HepG2 (cell line): ENCODE results near the gene LMX1B.

ENCODE experiments used
- ASH2L ChIP-seq: fragments of 300-600, 200-600 bp; sonication (generic); IDR thresholded peaks from 2 replicates; pipeline ENCODE4 v1.7.0; 2017; ENCODE audit warnings: low read depth, mild to moderate bottlenecking, moderate library complexity, mixed read lengths, low read length; ENCODE audit not compliant: insufficient read length
- CHCHD3 ChIP-seq: sonication (generic); formaldehyde crosslinking; IDR thresholded peaks from 2 replicates; pipeline ENCODE4 v1.8.0; 2022; ENCODE audit warnings: mild to moderate bottlenecking, missing genetic modification reagents, moderate library complexity
- CTCF ChIP-seq: sonication (generic); formaldehyde crosslinking; IDR thresholded peaks from 2 replicates; pipeline ENCODE4 v1.5.0; 2020; ENCODE audit warnings: mild to moderate bottlenecking, missing genetic modification reagents, moderate library complexity
- EP300 ChIP-seq, 3 experiments: sonication (generic) in 1 of 3; formaldehyde crosslinking in 1 of 3; IDR thresholded peaks; 2 replicates each; pipeline versions ENCODE4 v1.5.1 to v1.6.1; 2011 to 2020; ENCODE audit warnings: low read depth in 2 of 3, low read length in 2 of 3, borderline replicate concordance in 1 of 3, improper control_type of control experiment in 1 of 3, mild to moderate bottlenecking in 1 of 3, missing genetic modification reagents in 1 of 3, moderate library complexity in 1 of 3
- IRF2 ChIP-seq: IDR thresholded peaks from 2 replicates; pipeline ENCODE4 v1.6.1; 2018; ENCODE audit warnings: missing genetic modification reagents, missing compliant biosample characterization
- KDM4B ChIP-seq: sonication (generic); formaldehyde crosslinking; IDR thresholded peaks from 2 replicates; pipeline ENCODE4 v1.4.0; 2020; ENCODE audit warnings: missing genetic modification reagents
- MAFF ChIP-seq: IDR thresholded peaks from 2 replicates; pipeline ENCODE4 v1.6.1; 2011; ENCODE audit warnings: low read depth, low read length, improper control_type of control experiment
- POLR2A ChIP-seq, 2 experiments: IDR thresholded peaks; 2 replicates each; pipeline ENCODE4 v1.6.1; 2011; ENCODE audit warnings: low read depth in 2 of 2, low read length in 2 of 2, mild to moderate bottlenecking in 1 of 2, moderate library complexity in 1 of 2; ENCODE audit not compliant: insufficient read depth in 1 of 2
- POLR2AphosphoS5 ChIP-seq: IDR thresholded peaks from 2 replicates; pipeline ENCODE4 v1.6.1; 2012; ENCODE audit warnings: low read depth, low read length
- PPARG ChIP-seq: conservative IDR thresholded peaks from 2 replicates; pipeline ENCODE4 v1.6.1; 2016; ENCODE audit warnings: missing biosample characterization, missing genetic modification reagents
- RCOR2 ChIP-seq: IDR thresholded peaks from 2 replicates; pipeline ENCODE4 v1.6.1; 2016; ENCODE audit warnings: missing biosample characterization, missing genetic modification reagents
- THYN1 ChIP-seq: sonication (generic); formaldehyde crosslinking; IDR thresholded peaks from 2 replicates; pipeline ENCODE4 v1.8.1; 2023; ENCODE audit warnings: low read depth, mild to moderate bottlenecking, moderate library complexity, missing genetic modification reagents, borderline replicate concordance
- ZNF460 ChIP-seq: sonication (generic); formaldehyde crosslinking; IDR thresholded peaks from 2 replicates; pipeline ENCODE4 v1.5.1; 2020; ENCODE audit warnings: missing genetic modification reagents, mild to moderate bottlenecking, borderline replicate concordance
- ZNF746 ChIP-seq: sonication (generic); formaldehyde crosslinking; IDR thresholded peaks from 2 replicates; pipeline ENCODE4 v1.8.0; 2022; ENCODE audit warnings: mild to moderate bottlenecking, missing genetic modification reagents

DNA sequence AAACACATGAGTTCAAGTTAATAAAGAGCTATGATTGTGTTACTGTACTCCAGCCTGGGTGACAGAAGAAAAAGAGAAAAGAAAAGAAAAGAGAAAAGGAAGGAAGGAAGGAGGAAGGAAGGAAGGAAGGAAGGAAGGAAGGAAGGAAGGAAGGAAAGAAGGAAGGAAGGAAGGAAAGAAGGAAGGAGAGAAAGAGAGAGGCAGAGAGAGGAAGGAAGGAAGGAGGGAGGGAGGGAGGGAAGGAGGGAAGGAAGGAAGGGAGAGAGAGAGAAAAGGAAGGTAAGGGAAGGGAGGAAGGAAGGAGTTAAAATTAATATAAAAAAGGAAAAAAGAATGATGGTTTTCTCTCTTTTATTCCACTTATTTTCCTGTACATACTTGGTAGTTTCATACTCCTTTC, 101.7 kb downstream of the LMX1B start:
- TF ChIP-seq ZNF460 (CRISPR knock-in tag): no peak
- no peak for TF ChIP-seq EP300 (IDR thresholded peaks at IDR 0.05; ENCODE audit: low read depth in 2 of 2, low read length in 2 of 2)
- TF ChIP-seq EP300 (CRISPR knock-in tag; IDR thresholded peaks at IDR 0.05; ENCODE audit: borderline replicate concordance): no peak
- TF ChIP-seq CTCF (CRISPR knock-in tag): no peak
- TF ChIP-seq MAFF: no peak
- TF ChIP-seq ZNF746 (CRISPR knock-in tag): no peak
- TF ChIP-seq THYN1 (CRISPR knock-in tag): no peak
- TF ChIP-seq POLR2AphosphoS5: no peak
- TF ChIP-seq RCOR2 (CRISPR knock-in tag): no peak
- TF ChIP-seq IRF2 (CRISPR knock-in tag): no peak
- no peak for TF ChIP-seq CHCHD3 (CRISPR knock-in tag)
- TF ChIP-seq PPARG (CRISPR knock-in tag): no peak
- TF ChIP-seq ASH2L: no peak
- no peak for TF ChIP-seq POLR2A (IDR thresholded peaks at IDR 0.05; ENCODE audit: insufficient read depth in 1 of 2, low read depth in 2 of 2, low read length in 2 of 2)
- TF ChIP-seq KDM4B: no peak
